H9 (cell line): Measurements from ENCODE around the gene DGKH. TPM values are rescaled to one million over a fixed set of nuclear protein-coding genes. Genes with fewer than 3 reads are reported as not detected.

Experiments
- DNase-seq: peaks from one replicate; pipeline ENCODE4 v3.0.0-alpha.2; 2017
- H2AFZ ChIP-seq: one replicate; pipeline ENCODE4 v1.6.1; 2013; ENCODE audit warnings: mild to moderate bottlenecking, low read length, control low read depth, moderate library complexity
- H2AK5ac ChIP-seq: 2 replicates; pipeline ENCODE4 v1.6.1; 2013; ENCODE audit warnings: low read length, control low read depth, mixed read lengths; ENCODE audit not compliant: insufficient read length
- H2BK120ac ChIP-seq: one replicate; pipeline ENCODE4 v1.6.1; 2013; ENCODE audit warnings: low read depth, mild to moderate bottlenecking, low read length, control low read depth, inconsistent platforms; ENCODE audit not compliant: poor library complexity, severe bottlenecking
- H2BK12ac ChIP-seq: 2 replicates; pipeline ENCODE4 v1.6.1; 2013; ENCODE audit warnings: low read length, control low read depth, mixed read lengths, low read depth; ENCODE audit not compliant: insufficient read length
- H2BK15ac ChIP-seq: 2 replicates; pipeline ENCODE4 v1.6.1; 2013; ENCODE audit warnings: low read depth, low read length, control low read depth
- H2BK20ac ChIP-seq: one replicate; pipeline ENCODE4 v1.6.1; 2013; ENCODE audit warnings: low read depth, mild to moderate bottlenecking, low read length, control low read depth, inconsistent platforms; ENCODE audit not compliant: poor library complexity, severe bottlenecking
- H2BK5ac ChIP-seq: 2 replicates; pipeline ENCODE4 v1.6.1; 2013; ENCODE audit warnings: low read length, control low read depth, mixed read lengths; ENCODE audit not compliant: insufficient read length
- H3K14ac ChIP-seq: 2 replicates; pipeline ENCODE4 v1.6.1; 2013; ENCODE audit warnings: low read length, control low read depth; ENCODE audit not compliant: insufficient read depth
- H3K18ac ChIP-seq: 2 replicates; pipeline ENCODE4 v1.6.1; 2013; ENCODE audit warnings: low read depth, mild to moderate bottlenecking, mixed read lengths, low read length, control low read depth; ENCODE audit not compliant: insufficient read length
- H3K23ac ChIP-seq: 2 replicates; pipeline ENCODE4 v1.6.1; 2013; ENCODE audit warnings: low read length, control low read depth, mixed read lengths, low read depth; ENCODE audit not compliant: insufficient read length
- H3K23me2 ChIP-seq: 2 replicates; pipeline ENCODE4 v1.6.1; 2013; ENCODE audit warnings: low read depth, mild to moderate bottlenecking, mixed read lengths, low read length, control low read depth; ENCODE audit not compliant: insufficient read length, poor library complexity, severe bottlenecking
- H3K27ac ChIP-seq: 2 replicates; pipeline ENCODE4 v1.5.1; 2013; ENCODE audit warnings: low read length, control low read depth, mixed read lengths, low read depth; ENCODE audit not compliant: insufficient read length
- H3K27me3 ChIP-seq: 2 replicates; pipeline ENCODE4 v1.6.1; 2013; ENCODE audit warnings: low read length, control low read depth, inconsistent platforms; ENCODE audit not compliant: insufficient read depth
- H3K4ac ChIP-seq: 2 replicates; pipeline ENCODE4 v1.6.1; 2013; ENCODE audit warnings: low read depth, mild to moderate bottlenecking, control low read depth, inconsistent platforms, low read length, moderate library complexity
- H3K4me1 ChIP-seq: 2 replicates; pipeline ENCODE4 v1.6.1; 2013; ENCODE audit warnings: low read length, control low read depth, inconsistent platforms; ENCODE audit not compliant: insufficient read depth
- H3K4me2 ChIP-seq: 2 replicates; pipeline ENCODE4 v1.6.1; 2013; ENCODE audit warnings: low read length, control low read depth, mixed read lengths; ENCODE audit not compliant: insufficient read length, insufficient read depth
- H3K56ac ChIP-seq: 2 replicates; pipeline ENCODE4 v1.6.1; 2013; ENCODE audit warnings: low read depth, mild to moderate bottlenecking, mixed read lengths, low read length, control low read depth; ENCODE audit not compliant: insufficient read length
- H3K79me1 ChIP-seq: 2 replicates; pipeline ENCODE4 v1.6.1; 2013; ENCODE audit warnings: low read depth, mild to moderate bottlenecking, moderate library complexity, low read length, control low read depth, inconsistent platforms; ENCODE audit not compliant: insufficient read depth, poor library complexity, severe bottlenecking
- H3K79me2 ChIP-seq: 2 replicates; pipeline ENCODE4 v1.6.1; 2013; ENCODE audit warnings: low read length, control low read depth, inconsistent platforms; ENCODE audit not compliant: insufficient read depth
- H3K9ac ChIP-seq: 2 replicates; pipeline ENCODE4 v1.6.1; 2013; ENCODE audit warnings: low read length, control low read depth, mixed read lengths; ENCODE audit not compliant: insufficient read length; ENCODE audit errors: extremely low read depth
- H3K9me3 ChIP-seq: one replicate; pipeline ENCODE4 v1.6.1; 2013; ENCODE audit warnings: low read depth, low read length, inconsistent platforms; ENCODE audit not compliant: control insufficient read depth
- H3T11ph ChIP-seq: one replicate; pipeline ENCODE4 v1.6.1; 2013; ENCODE audit warnings: mild to moderate bottlenecking, low read length, control low read depth, inconsistent platforms
- H4K20me1 ChIP-seq: one replicate; pipeline ENCODE4 v1.6.1; 2013; ENCODE audit not compliant: control insufficient read depth, insufficient read length, insufficient read depth
- H4K5ac ChIP-seq: 2 replicates; pipeline ENCODE4 v1.6.1; 2013; ENCODE audit warnings: low read depth, mild to moderate bottlenecking, mixed read lengths, low read length, control low read depth; ENCODE audit not compliant: insufficient read length
- H4K8ac ChIP-seq: replicated peaks from 2 replicates; pipeline ENCODE4 v1.6.1; 2013; ENCODE audit warnings: low read length, control low read depth, mixed read lengths, low read depth; ENCODE audit not compliant: insufficient read length
- H4K91ac ChIP-seq: 2 replicates; pipeline ENCODE4 v1.6.1; 2013; ENCODE audit warnings: low read depth, mild to moderate bottlenecking, moderate library complexity, mixed read lengths, low read length, control low read depth; ENCODE audit not compliant: insufficient read length
- H3K27ac Mint-ChIP-seq, 3 experiments: 2 replicates in 2 of 3; 3 replicates in 1 of 3; pipeline ENCODE4 v1.8.0; 2020 to 2021; ENCODE audit warnings: mixed read lengths in 3 of 3, mild to moderate bottlenecking in 1 of 3, moderate library complexity in 1 of 3
- H3K27me3 Mint-ChIP-seq: 2 replicates; pipeline ENCODE4 v1.8.0; 2021; ENCODE audit warnings: low read depth, mild to moderate bottlenecking, moderate library complexity, mixed read lengths
- H3K36me3 Mint-ChIP-seq, 3 experiments: 2 replicates in 2 of 3; 3 replicates in 1 of 3; pipeline ENCODE4 v1.8.0; 2020 to 2021; ENCODE audit warnings: low read depth in 3 of 3, mixed read lengths in 3 of 3; ENCODE audit not compliant: insufficient read depth in 1 of 3
- H3K4me1 Mint-ChIP-seq, 2 experiments: 2 replicates each; pipeline ENCODE4 v1.8.0; 2020; ENCODE audit warnings: mixed read lengths in 2 of 2
- H3K4me3 Mint-ChIP-seq, 2 experiments: 2 replicates in 1 of 2; 3 replicates in 1 of 2; pipeline ENCODE4 v1.8.0; 2020 to 2021; ENCODE audit warnings: mild to moderate bottlenecking in 2 of 2, mixed read lengths in 2 of 2, moderate library complexity in 1 of 2
- H3K9me3 Mint-ChIP-seq, 2 experiments: 2 replicates in 1 of 2; 3 replicates in 1 of 2; pipeline ENCODE4 v1.8.0; 2020; ENCODE audit warnings: mild to moderate bottlenecking in 2 of 2, mixed read lengths in 2 of 2, moderate library complexity in 1 of 2
- WGBS: extraction: QIAGEN DNeasy Blood & Tissue Kit; methylation state at CpG from one replicate; pipeline ENCODE4 v1.1.7; 2013; ENCODE audit warnings: missing lambda C conversion rate, low lambda C conversion rate, mixed read lengths; ENCODE audit not compliant: insufficient read length; ENCODE audit errors: extremely low coverage; 5-methylcytosine and 5-hydroxymethylcytosine counted together
- total RNA-seq: library from RNA; stranded (reverse); gene quantifications from 2 replicates; pipeline ENCODE4 v1.2.1, GENCODE V29; 2021
- TF ChIP-seq, protein P1 (sequence below): fragments of 200-600 bp; sonication (generic); conservative IDR thresholded peaks from 3 replicates; pipeline ENCODE4 v1.8.0; 2021; ENCODE audit warnings: antibody characterized with exemption, mild to moderate bottlenecking

DGKH gene
- total RNA-seq, 1 experiment from 2014 or later = 8.6 TPM

DNA sequence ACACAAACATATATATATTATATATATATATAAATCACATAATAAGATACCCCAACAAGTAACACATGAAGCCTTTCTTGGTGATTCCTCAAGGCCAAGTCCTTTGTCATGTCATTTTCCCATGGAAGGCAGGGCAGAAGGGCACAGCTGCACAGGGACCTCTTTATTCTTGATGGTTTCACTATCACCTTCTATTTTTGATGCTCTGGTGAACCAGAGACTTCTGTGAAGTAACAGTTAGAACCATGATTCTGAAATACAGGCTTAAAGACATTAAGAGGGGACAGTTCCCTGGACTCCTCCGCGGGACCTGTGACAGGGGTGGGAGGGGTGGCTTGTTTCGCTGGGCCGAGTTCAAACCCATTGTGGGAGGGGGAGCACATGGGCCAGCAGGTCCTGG, 104.0 kb downstream of the DGKH start:
- Mint-ChIP-seq H3K9me3 (no peaks in the 10 kb centered on the region), H3K4me3 (no peak overlapping the region)
- H2AFZ ChIP-seq = no peak overlapping the region

More for the DNA sequence above, 104.0 kb downstream of the DGKH start:
- Mint-ChIP-seq H3K36me3 (peaks cover 4 to 9% (median 8%) of the 10 kb centered on the region in 3 experiments; a peak in 2 of 7 replicates), H3K27ac (no peak overlapping the region; a peak in 2 of 7 replicates), H3K27me3 (no peaks in the 10 kb centered on the region), H3K4me1 (peaks cover 5 to 8% of the 10 kb centered on the region in 2 experiments; a peak in 2 of 4 replicates)
- Histone ChIP-seq H3K23ac (no peak overlapping the region), H2BK120ac (no peak overlapping the region), H4K91ac (no peak overlapping the region), H2BK5ac (no peak overlapping the region), H4K5ac (no peak overlapping the region), H3T11ph (no peak overlapping the region), H3K9ac (no peak overlapping the region), H3K79me1 (no peaks in the 10 kb centered on the region), H3K4me2 (no peak overlapping the region), H3K4ac (no peak overlapping the region), H2BK20ac (no peak overlapping the region), H3K18ac (no peak overlapping the region), H3K9me3 (no peaks in the 10 kb centered on the region), H2AK5ac (no peak overlapping the region), H3K56ac (no peak overlapping the region), H4K20me1 (no peaks in the 10 kb centered on the region), H3K23me2 (no peaks in the 10 kb centered on the region), H3K27ac (no peak overlapping the region), H3K27me3 (no peaks in the 10 kb centered on the region), H2BK12ac (no peak overlapping the region), H3K79me2 (no peaks in the 10 kb centered on the region), H3K14ac (no peak overlapping the region), H3K4me1 (no peaks in the 10 kb centered on the region), H2BK15ac (no peak overlapping the region), H4K8ac (no peak overlapping the region)
- TF ChIP-seq, protein P1, sequence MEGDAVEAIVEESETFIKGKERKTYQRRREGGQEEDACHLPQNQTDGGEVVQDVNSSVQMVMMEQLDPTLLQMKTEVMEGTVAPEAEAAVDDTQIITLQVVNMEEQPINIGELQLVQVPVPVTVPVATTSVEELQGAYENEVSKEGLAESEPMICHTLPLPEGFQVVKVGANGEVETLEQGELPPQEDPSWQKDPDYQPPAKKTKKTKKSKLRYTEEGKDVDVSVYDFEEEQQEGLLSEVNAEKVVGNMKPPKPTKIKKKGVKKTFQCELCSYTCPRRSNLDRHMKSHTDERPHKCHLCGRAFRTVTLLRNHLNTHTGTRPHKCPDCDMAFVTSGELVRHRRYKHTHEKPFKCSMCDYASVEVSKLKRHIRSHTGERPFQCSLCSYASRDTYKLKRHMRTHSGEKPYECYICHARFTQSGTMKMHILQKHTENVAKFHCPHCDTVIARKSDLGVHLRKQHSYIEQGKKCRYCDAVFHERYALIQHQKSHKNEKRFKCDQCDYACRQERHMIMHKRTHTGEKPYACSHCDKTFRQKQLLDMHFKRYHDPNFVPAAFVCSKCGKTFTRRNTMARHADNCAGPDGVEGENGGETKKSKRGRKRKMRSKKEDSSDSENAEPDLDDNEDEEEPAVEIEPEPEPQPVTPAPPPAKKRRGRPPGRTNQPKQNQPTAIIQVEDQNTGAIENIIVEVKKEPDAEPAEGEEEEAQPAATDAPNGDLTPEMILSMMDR = no peak
- no CpG with 5 or more reads among the region's 4 CpGs for WGBS
- DNase-seq = no peak
